Inflammatory macrophage (primary cell): ENCODE data around the gene GRK5.
A peak's percentile ranks its signal among the peaks of the same experiment; 100 is the strongest.

Experiments used
- DNase-seq, 2 donors: peaks; one replicate each; pipeline ENCODE4 v3.0.0-alpha.2; 2020 to 2022

GRK5 gene

DNA sequence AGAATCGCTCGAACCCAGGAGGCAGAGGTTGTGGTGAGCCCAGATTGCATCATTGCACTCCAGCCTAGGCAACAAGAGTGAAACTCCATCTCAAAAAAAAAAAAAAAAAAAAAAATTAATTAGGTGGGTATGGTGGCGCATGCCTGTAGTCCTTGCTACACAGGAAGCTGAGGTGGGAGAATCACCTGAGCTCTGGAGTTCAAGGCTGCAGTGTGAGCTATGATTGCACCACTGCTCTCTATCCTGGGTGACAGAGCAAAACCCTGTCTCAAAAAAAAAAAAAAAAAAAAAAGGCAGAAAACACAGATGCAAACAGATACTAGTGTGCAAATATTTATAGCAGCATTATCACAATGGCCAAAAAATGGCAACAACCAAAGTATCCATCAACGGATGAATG, 200.7 kb downstream of the GRK5 start:
- no peak for DNase-seq

DNA sequence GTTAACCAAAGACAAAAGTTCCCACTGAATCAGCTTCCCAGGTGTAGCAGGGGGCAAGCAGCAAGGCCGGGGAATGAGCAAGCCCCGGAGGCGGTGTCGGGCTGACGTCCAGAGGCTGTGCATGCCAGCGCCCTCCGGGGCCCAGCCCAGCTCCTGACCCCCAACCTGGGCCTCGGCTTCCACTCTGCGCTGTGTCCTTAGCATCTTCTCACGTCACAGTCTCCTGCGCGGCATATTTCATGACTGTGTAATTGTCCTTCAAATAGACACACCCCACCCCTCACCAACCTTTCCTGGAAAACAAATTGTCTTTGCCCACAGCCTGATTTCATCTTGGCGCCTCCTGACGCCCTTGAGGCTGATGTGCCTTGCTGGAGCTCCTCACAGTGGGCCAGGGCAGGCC, 201.6 kb downstream of the GRK5 start:
- DNase-seq = no peak

DNA sequence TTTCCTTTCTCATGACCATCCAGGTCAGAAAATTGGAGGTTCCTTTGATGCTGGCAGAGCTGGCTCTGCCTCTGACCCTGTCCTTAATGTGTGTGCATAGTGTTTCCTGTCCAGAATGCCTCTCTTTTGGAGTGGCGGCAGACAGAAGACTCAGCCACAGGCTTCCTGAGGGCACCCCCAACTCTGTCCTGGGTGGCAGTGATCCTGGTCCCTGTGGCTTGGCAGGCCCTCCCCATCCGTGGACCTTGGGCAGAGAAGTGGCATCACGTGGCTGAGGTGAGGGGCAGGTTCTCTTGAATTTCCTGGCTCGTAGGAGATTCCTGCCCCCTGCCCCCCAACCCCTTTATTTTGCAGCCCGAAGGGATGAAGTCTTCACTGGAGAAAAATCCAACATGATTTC, 202.0 kb downstream of the GRK5 start:
- DNase-seq = no peak

DNA sequence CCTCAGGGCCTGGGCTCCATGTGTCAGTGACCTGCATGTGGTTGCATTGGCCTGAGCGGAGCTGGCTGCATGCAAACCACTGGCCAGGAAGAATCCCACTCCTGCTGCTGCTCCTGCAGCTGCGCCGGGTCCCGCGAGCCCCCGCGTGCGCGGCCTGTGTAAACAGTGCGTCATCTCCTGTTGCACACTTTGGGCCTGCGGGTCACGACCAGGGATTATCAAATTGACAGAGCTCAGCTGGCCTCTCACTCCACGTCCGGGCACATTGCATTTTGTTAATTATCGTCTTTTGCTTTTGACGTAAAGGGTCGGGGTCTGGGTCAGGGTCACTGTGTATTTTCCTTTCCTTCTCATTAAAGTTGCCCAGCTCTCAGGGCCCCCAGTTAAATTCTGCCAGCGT, 202.5 kb downstream of the GRK5 start:
- no peak for DNase-seq

DNA sequence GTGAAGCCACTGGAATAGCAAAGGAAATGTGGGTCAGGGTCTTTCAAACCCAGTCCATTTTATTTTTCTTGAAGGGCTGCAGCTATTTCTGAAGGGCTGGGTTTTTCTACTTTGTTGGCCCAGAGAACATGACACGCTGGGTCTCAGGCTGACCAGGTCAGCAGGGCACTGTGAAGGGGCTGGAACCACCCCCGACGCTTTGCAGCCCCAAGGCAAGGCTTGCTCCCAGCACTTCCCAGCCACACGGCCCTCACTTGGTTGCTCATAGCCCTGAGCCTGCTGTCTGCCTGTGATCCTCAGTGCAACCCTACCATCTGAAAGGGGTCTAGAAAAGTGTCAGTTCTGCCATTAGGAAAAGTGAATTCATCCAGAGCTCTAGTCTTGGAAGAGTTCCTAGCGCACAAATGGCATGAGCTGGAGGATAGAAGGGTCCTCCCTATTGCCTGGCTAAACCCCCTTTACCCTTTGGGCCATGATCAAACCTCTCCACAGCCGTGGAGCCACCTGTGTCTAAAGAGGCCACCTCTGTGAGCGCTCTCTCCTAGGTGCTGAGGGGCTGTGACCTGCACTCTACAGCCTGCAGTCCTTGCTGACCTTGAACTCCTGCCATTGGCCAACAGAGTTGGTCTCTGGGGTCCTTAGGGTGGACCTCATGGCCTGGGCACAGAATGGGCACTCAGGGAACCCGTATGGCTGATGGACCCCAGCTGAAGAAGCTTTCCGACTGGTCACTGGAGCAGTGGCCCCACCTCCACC, 203.2 kb downstream of the GRK5 start:
- no peak for DNase-seq

DNA sequence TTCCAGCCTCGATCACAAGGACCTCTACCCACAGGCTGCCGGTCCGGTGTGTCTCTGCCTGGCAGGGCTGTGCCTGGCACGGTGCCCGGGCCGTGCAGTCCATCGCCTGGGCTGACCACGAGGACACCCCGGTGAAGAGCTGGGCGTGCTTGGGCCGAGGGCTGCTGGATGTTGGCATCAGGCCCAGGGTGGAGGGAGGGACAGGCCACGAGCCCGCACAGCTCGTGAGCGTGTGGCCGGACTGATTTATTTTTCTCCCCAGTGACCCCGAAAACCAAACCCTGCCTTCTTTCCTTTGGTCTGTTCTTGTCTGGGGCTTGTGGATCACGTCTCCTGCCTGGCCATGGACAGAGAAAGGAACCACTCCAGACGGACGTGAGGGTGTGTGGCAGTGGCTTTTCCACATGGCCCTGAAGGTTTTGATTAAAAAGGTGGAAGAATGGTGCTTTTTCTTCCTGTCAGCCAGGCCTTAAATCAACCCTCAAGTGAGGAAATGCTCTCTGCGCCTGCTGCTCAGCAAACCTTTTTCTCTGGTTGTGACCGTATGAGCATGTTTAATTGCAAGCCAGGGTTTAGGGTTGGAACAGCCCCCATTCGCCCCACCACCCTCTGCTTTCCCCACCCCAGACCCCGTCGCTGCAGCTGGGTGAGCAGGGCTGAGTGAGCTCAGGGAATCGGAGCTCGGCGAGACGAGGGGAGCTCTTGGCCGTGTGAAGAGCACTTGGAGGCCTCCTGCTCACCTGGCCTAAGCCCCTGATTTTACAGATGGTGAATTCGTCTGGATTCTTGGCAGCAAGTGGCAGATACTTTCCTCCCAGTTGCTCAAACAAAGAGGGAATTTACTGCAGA, 205.1 kb downstream of the GRK5 start:
- DNase-seq = no peak

DNA sequence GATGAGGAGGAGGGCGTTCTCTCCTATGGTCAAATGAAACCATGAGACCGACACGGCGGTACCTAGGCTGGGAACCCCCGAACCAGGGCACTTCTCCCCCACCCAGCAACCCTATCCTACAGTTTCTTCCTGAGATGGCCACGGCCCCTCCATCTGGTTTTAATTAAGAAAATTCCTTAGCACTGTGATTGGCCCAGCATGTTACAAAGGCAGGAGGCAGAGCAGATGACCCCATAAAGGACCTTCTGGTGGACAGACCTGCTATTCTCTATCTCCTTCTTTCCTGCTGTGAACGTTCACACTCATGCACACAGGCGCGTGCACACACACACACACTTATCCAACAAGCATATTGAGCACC, 205.7 kb downstream of the GRK5 start:
- DNase-seq = no peak

DNA sequence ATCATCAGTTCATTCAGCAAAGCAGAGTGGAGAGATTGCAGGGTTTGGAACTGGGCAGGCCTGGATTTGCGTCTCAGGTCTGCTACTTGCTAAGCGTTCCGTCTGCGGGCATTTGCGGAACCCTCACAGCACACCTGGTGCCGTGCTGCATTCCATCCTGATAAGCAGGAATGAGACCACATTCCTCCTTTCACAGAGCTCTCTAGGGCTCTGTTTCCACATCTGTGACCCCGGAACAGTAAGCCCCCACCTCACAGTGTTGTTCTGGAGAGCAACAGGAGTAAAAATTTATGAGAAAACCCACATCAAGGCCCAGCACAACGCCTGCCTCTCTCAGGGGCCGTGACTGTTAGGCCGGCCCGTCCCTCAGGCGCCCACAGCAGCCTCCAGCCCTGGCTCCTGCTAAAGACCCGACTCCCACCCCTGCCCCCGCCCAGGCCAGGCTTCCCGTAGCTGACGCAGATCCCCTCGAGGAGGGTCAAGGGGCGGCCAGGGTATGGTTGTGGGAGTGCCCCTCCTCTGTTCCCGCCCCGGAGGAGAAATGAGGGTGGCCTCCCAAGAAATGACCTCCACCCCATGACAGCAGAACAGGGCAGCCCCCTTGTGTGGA, 206.2 kb downstream of the GRK5 start:
- DNase-seq = no peak

DNA sequence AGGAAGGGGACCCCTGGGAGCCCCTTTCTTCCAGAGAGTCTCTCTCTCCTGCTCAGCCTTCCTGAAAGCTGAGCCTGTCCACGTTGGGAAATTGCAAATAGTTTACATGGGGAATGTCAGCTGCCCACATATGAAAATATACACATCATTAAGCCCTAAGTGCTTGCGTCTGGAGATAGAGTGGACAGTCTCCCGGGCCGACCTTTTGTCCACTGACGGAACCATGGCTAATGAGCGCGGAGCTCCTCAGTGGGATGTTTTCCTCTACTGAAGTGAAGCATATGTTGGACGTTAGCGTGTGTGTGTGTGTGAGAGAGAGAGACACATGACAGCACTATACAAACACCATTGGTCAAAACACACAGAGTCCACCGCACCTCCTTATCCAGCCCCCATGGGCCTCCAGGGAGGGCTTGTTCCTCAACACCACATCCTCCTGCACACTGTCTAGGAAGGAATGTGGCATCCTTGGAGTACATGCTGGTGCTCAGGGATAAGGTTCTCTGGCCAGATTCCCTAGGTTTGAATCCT, 206.8 kb downstream of the GRK5 start:
- DNase-seq = no peak

DNA sequence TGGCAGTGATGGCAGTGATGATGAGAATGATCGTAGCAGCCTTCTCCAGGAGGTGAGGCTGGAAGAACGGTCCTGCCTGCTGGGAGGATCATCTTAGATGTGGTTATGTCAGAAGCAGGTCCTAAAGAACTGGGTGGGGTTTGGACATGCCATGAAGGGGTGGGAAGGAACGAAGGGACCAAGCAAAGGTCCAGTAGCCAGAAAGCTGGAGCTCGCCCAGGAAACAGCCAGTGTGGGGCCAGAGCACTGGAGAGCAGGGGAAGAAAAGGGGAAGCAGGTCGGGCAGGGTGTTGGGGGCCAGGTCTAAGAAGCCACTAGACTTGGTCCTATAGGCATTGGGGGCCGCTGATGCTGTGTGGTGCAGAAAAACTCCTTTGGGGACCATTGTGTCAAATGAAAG, 207.8 kb downstream of the GRK5 start:
- DNase-seq = no peak

DNA sequence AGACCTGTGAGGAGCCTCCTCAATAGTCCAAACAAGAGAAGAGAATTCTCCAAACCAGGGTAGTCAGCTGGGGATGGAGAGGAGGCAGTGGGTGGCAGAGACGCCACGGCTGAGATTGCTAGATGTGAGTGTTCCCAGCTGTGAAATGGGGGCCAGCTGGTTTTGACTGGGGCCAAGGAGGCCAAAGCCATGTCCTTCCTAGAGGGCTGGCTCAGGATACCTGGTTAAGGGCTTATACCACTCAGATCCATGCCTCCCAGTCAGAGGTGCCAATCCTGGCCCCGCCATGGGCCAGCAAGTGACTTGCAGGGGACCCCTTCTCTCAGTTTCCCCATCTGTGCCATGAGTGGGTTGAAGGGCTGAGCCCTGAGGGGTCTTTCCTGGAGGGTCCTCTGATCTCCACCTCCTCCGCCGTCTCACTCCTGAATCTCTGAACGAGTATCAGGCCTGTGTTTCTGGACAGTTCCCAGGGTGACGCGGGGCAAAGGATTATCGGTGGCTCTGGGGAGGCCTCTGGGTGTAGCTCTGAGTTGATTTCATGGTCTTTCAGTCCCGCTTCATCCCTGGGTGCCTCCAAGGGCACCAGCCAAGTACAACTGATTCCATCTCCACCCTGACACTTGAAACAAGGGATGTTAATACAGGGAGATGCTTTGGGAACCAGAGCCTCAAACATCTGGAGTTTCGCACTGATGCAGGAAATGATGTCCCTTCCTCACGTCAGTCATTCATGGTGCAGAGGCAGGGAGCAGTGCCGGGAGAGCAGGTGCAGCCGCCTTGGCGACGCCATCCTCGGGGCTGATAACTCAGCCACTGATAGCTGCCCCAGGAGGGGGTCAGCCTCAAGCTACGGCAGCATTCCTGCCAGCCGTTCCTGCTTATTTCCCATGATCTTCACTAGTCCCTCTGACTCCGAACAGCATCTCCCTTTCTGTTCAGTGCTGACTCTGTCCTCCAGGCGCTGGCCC, 208.4 kb downstream of the GRK5 start:
- no peak for DNase-seq

DNA sequence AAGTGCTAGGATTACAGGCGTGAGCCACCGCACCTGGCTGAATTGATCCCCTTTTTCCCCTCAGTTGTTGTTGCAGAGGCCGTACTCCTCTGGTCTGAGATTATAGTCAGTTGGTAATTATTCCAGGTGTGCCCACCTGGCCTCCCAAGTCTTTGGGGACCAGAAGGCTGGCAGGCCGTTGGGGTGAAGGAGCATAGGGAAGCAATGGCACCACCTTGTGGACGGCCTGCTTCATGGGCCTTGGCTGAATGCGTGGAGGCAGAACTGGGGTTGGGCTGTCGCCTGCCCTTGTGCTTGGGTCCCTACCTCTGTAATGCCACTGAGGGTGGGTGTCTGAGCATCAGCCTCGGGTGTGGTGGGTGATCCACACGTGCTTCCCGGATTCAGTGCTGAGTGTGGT, 209.5 kb downstream of the GRK5 start:
- peak; percentile 56 to 70 for DNase-seq

DNA sequence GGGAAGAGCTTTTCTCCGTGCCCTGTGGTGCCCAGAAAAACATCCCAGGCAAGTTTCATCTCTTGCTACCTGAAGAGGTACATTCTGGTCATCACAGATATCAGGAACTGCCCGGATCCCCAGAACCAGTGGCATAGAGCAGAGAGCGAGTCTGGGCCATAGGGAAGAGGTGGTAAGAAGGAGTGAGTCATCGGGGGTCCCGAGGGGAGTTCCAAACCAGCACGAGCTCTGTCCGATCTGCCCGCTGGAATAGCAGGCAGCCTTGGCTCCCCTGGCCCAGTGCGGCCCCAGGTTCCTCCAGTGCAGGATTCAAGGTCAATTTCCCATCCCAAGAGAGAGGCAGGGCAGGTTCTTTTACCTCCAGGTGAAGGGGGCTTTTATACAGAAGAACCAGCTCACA, 210.5 kb downstream of the GRK5 start:
- no peak for DNase-seq

DNA sequence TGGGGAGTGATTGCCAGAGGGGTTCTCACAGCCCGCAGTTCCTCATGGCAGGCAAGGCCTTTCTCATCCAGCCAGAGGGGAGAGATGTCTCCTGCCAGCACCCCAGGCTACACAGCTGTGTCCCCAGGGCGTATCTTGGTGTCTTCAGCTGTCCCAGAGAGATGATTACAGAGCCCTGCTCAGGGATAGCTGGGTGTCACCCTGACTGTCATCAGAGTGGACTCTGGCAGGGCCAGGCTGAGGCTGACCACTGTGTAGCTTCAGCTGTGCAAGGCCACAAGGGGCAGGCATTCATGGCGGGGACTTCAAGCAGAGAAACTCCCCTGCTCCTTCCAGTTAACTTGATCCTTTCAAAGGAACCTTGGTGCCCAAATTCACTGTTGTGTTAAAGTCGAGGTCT, 211.0 kb downstream of the GRK5 start:
- no peak for DNase-seq

DNA sequence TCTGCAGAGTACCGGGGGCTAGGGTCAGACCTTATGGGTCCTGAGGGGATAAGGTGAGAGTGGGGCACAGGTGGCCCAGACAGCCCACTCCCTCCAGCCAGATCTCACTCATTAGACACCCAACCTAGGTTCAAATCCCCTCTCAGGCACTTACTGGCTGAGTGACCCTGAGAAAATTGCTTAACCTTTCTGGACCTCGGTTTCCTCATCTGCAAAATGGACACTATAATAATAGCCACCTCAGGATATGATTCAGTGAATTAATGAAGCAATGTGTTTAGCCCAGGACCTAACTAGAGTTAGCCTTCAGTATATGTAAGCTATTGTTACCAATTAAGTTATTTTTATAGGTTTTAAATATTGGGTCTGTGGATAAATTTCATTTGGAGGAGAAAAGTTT, 212.6 kb downstream of the GRK5 start:
- DNase-seq = no peak

DNA sequence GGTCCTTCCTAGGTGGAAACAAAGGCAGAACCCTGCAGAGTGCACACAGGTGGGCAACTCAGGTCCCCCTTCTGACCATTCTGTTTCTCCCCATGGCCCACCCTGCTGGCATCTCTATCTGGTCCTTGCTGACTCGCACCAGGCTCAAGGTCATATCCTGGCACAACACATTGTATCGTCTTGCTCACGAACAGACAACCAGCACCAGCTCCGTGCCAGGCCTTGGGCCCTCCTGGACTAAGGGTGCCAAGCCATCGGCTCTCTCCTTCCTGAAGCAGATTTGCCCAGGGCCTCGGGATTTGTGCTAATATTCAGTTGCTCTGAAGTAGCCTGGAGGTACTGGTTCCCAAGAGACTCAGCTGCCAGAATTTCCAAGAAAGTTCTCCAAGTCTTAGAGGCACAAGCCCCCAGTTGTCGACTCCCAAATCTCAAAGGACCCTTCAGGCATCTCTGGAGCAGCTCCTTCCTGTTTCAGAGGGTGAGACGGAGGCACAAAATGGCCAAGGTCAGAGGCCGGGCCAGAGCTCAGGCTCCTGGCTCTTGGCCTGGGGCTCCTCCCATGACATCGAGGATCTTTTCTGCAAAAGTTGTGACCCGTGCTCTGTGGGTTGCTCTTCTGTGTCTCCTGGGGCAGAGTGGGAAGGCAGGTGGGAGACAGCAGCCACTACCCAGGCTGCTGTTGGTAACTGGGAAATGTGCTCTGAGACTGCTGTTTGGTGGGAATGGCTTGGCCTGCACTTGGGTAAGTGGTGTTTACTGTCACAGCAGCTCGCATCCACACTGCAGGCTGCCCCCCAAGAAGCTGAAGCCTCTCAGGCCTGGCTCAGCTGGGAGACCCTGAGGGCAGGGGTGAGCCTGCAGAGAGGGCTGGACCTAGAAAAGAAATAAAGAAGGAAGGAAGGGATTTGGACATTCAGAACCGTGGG, 213.8 kb downstream of the GRK5 start:
- DNase-seq = no peak

DNA sequence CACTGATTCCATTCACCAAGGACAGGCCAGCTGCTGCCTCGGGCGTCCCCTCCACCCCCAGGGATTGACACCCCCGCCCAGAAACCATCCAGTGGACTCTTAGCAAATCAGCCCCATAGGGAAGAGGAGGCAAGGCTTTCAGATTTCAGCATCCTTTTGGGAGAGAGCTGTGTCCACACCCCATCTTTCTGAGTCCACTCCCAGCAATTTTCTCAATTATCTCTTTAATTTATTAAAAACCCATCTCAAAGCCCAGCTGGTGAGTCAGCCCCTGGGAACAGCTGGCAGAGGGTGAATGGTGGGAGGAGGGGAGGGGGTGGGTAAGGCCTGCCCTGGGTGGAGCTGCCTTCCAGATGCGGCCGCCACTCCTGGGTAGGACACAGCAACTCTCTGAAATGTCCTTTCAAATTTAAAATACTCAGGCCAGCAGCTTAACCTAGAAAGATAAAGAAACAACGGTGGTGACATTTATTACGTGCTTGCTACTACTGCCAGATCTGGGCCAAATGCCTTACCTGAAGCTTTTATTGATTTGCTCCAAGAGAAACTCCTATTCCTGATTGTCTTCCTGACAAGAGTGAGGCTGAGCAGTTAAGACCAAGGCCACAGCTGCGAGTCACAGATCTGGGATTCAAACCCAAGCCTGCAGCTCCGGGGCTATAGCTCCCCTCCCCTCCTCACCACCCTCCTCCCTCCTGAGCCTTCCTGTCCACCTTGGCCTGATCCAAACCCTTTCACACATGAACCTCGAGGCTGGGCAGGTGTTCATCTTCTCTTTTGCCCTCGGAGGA, 214.7 kb downstream of the GRK5 start:
- DNase-seq = no peak

DNA sequence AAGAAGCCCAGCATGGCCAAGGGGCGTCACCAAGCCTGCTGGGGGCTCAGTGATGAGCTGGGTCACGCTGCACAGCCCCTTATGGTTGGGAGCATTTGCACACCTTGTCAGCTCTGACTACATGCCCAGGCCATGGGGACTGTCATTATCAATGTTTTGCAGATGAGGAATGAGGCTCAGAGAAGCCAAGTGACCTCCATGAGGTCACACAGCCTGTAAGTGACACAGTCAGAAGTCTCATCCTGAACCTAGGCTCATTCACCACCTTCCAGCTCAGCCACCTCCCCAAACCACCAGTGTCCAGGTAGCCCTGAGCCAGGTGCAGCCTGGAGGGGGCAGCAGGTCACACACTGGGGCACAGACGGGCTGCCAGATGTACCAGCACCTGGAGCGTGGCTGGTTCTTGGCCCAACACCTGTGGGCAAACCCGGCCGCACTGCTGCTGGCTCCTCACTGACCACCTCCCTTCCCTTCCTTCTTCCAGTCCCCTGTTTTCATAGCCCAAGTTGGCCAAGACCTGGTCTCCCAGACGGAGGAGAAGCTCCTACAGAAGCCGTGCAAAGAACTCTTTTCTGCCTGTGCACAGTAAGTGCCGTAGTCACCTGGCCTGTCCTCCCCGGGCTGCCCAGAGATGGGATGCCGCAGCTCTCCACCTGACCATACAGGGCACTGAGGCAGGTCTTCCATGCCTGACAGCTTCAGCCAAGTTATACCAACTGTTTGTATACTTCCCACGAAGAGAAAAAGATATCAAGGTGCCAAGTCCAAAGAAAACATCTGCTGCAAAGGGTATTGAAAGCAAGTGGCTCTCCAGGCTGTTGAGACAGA, 215.5 kb downstream of the GRK5 start:
- DNase-seq = no peak

DNA sequence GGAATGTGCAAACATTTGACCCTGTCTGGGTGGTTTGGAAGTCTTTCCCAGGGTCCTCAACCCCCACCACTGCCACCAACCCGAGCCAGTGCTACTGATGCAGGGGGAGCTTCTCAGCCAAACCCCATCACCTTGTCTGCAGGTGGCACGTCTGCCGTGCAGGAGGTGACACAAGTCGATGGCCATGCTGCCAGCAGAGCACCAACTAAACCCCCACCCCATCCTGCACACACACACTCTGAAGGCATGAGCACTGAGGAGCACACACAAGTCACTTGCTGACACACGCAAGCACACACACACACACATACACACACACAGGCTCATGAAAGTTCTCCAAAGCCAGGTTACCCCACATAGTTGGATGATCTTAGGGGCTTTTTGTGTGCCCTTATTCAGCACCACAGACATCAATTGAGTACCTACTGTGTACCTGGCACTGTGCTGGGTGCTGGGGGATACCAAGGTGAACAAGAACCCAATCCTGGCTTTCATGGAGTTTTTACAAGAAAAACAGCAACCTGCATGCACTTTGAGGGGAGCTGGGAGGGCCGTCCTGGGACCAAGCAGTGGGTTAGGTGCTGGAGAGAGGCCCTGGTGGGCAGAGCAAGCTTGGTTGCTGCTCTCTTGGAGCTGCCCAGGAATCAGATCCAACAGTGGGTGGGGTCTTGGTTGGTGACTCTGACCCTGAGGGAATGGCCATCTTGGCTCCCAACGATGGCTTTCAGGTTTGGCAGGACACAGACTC, 216.3 kb downstream of the GRK5 start:
- DNase-seq = no peak
